CD4-positive, alpha-beta T cell treated with Interleukin-6 at 100 ng/mL for 8 hours (primary cell): ENCODE data around the gene CLDN24.
"Not testable (repeated sequence)": the region's sequence is repeated elsewhere in the genome, so short reads cannot be mapped to it uniquely, and the experiment has no call there.

Experiments used
- DNase-seq: peaks from one replicate; pipeline ENCODE4 v3.0.0-alpha.2; 2020; ENCODE audit warnings: mixed read lengths, low spot score

The CLDN24 gene

GRCh38 chr4:183347146-183347545 is 24.9 kb upstream of the CLDN24 start:
- no peak for DNase-seq

GRCh38 chr4:183345261-183345660 is 23.0 kb upstream of the CLDN24 start:
- no peak for DNase-seq

GRCh38 chr4:183344523-183345255 is 22.5 kb upstream of the CLDN24 start:
- no peak for DNase-seq

- no peak for DNase-seq
These were observed 21.5 kb upstream of the CLDN24 start for GRCh38 chr4:183343730-183344129.

GRCh38 chr4:183342541-183343533 is 20.6 kb upstream of the CLDN24 start:
- no peak for DNase-seq

GRCh38 chr4:183337833-183338232 is 15.6 kb upstream of the CLDN24 start:
- no peak for DNase-seq

- DNase-seq: no peak
These were observed 15.1 kb upstream of the CLDN24 start for GRCh38 chr4:183337349-183337748.

- no peak for DNase-seq
These were observed 13.2 kb upstream of the CLDN24 start for GRCh38 chr4:183335369-183335940.

- DNase-seq: no peak
These were observed 11.8 kb upstream of the CLDN24 start for GRCh38 chr4:183333983-183334382.

GRCh38 chr4:183333202-183333601 is 11.0 kb upstream of the CLDN24 start:
- DNase-seq: no peak

- DNase-seq: no peak
These were observed 10.2 kb upstream of the CLDN24 start for GRCh38 chr4:183332447-183332846.

GRCh38 chr4:183330841-183331240 is 8.6 kb upstream of the CLDN24 start:
- no peak for DNase-seq

- DNase-seq: no peak
These were observed 7.9 kb upstream of the CLDN24 start for GRCh38 chr4:183329954-183330742.

- no peak for DNase-seq
These were observed 7.0 kb upstream of the CLDN24 start for GRCh38 chr4:183329244-183329643.

- no peak for DNase-seq
These were observed 6.6 kb upstream of the CLDN24 start for GRCh38 chr4:183328832-183329231.

GRCh38 chr4:183327827-183328226 is 5.6 kb upstream of the CLDN24 start:
- DNase-seq: no peak

- no peak for DNase-seq
These were observed 4.6 kb upstream of the CLDN24 start for GRCh38 chr4:183326853-183327252.

- not testable (repeated sequence) for DNase-seq
These were observed 4.2 kb upstream of the CLDN24 start for GRCh38 chr4:183326387-183326786.

GRCh38 chr4:183324619-183325018 is 2.4 kb upstream of the CLDN24 start:
- DNase-seq: no peak

GRCh38 chr4:183324056-183324455 is 1.8 kb upstream of the CLDN24 start:
- not testable (repeated sequence) for DNase-seq

- no peak for DNase-seq
These were observed 1.1 kb upstream of the CLDN24 start for GRCh38 chr4:183323295-183323694.

- DNase-seq: no peak
These were observed 710 bp downstream of the CLDN24 start for GRCh38 chr4:183321516-183321915.
